WTC11 (cell line): ENCODE data around the gene ZNF747. TPM values are rescaled to one million over a fixed set of nuclear protein-coding genes. Genes with fewer than 3 reads are reported as not detected.

Experiments
- ATAC-seq: fragments of 200-7000 bp; cut with Tn5 transposase; 2 replicates; pipeline ENCODE4 v1.10.0; 2021; ENCODE audit warnings: mild to moderate bottlenecking, moderate library complexity
- CTCF ChIA-PET: fragments of 300-600 bp; sonication (Branson Sonifier 250); formaldehyde crosslinking; loops from one replicate; lab custom pipeline; 2021; ENCODE audit warnings: antibody characterized with exemption; lab: Charles Lee
- POLR2A ChIA-PET: fragments of 350-600 bp; sonication (Branson Sonifier 250); formaldehyde crosslinking; loops from one replicate; lab custom pipeline; 2021; ENCODE audit warnings: antibody characterized with exemption; lab: Charles Lee
- DNase-seq: peaks from one replicate; pipeline ENCODE4 v3.0.0; 2021; ENCODE audit warnings: low spot score
- H3K27ac Mint-ChIP-seq: 2 replicates; pipeline ENCODE4 v1.8.0; 2021; ENCODE audit warnings: mixed read lengths
- H3K27me3 Mint-ChIP-seq: 2 replicates; pipeline ENCODE4 v1.8.0; 2021; ENCODE audit warnings: low read depth, mild to moderate bottlenecking, moderate library complexity, mixed read lengths
- H3K36me3 Mint-ChIP-seq: 2 replicates; pipeline ENCODE4 v1.8.0; 2021; ENCODE audit warnings: mixed read lengths
- H3K4me1 Mint-ChIP-seq: 2 replicates; pipeline ENCODE4 v1.8.0; 2022; ENCODE audit warnings: mixed read lengths
- H3K4me3 Mint-ChIP-seq: 2 replicates; pipeline ENCODE4 v1.8.0; 2021; ENCODE audit warnings: mild to moderate bottlenecking, moderate library complexity, mixed read lengths
- H3K9me3 Mint-ChIP-seq: 2 replicates; pipeline ENCODE4 v1.8.0; 2021; ENCODE audit warnings: mixed read lengths
- CREM ChIP-seq: sonication (generic); formaldehyde crosslinking; IDR thresholded peaks from 2 replicates; pipeline ENCODE4 v1.8.1; 2022; ENCODE audit warnings: mild to moderate bottlenecking, missing genetic modification reagents, moderate library complexity
- GTF2I ChIP-seq: fragments of 250-450 bp; sonication (Bioruptor Pico); conservative IDR thresholded peaks from 2 replicates; pipeline ENCODE4 v1.4.0; 2021; ENCODE audit warnings: mild to moderate bottlenecking
- IRF2 ChIP-seq: sonication (generic); formaldehyde crosslinking; IDR thresholded peaks from 2 replicates; pipeline ENCODE4 v1.8.0; 2022; ENCODE audit warnings: low read depth, missing genetic modification reagents, borderline replicate concordance
- JAZF1 ChIP-seq: fragments of 250-450 bp; sonication (Bioruptor Pico); IDR thresholded peaks from 2 replicates; pipeline ENCODE4 v1.9.0; 2021; ENCODE audit warnings: moderate library complexity, mild to moderate bottlenecking, inconsistent platforms
- JUN ChIP-seq: sonication (generic); formaldehyde crosslinking; IDR thresholded peaks from 2 replicates; pipeline ENCODE4 v1.8.0; 2023; ENCODE audit warnings: mild to moderate bottlenecking, missing genetic modification reagents
- MXD4 ChIP-seq: fragments of 250-450 bp; sonication (Bioruptor Pico); IDR thresholded peaks from 2 replicates; pipeline ENCODE4 v1.8.0; 2021; ENCODE audit warnings: mild to moderate bottlenecking, moderate library complexity, borderline replicate concordance
- NR2C2 ChIP-seq: sonication (generic); formaldehyde crosslinking; IDR thresholded peaks from 2 replicates; pipeline ENCODE4 v1.8.0; 2022; ENCODE audit warnings: mild to moderate bottlenecking, missing genetic modification reagents
- NR3C1 ChIP-seq: sonication (generic); formaldehyde crosslinking; conservative IDR thresholded peaks from 2 replicates; pipeline ENCODE4 v1.8.1; 2023; ENCODE audit warnings: low read depth, mild to moderate bottlenecking, missing genetic modification reagents
- PRRX2 ChIP-seq: fragments of 250-450 bp; sonication (Bioruptor Pico); IDR thresholded peaks from 2 replicates; pipeline ENCODE4 v1.8.0; 2021; ENCODE audit warnings: mild to moderate bottlenecking
- SMAD3 ChIP-seq: sonication (generic); formaldehyde crosslinking; IDR thresholded peaks from 2 replicates; pipeline ENCODE4 v1.8.0; 2022; ENCODE audit warnings: missing genetic modification reagents, mild to moderate bottlenecking, borderline replicate concordance
- SP1 ChIP-seq: sonication (generic); formaldehyde crosslinking; conservative IDR thresholded peaks from 2 replicates; pipeline ENCODE4 v1.8.1; 2022; ENCODE audit warnings: missing genetic modification reagents
- ZBTB21 ChIP-seq: sonication (generic); formaldehyde crosslinking; IDR thresholded peaks from 2 replicates; pipeline ENCODE4 v1.8.1; 2023; ENCODE audit warnings: mild to moderate bottlenecking, missing genetic modification reagents, borderline replicate concordance
- ZNF219 ChIP-seq: sonication (generic); formaldehyde crosslinking; IDR thresholded peaks from 2 replicates; pipeline ENCODE4 v1.8.0; 2023; ENCODE audit warnings: missing genetic modification reagents, mild to moderate bottlenecking, borderline replicate concordance
- total RNA-seq: library from RNA; stranded (reverse); gene quantifications from 3 replicates; pipeline ENCODE4 v1.2.3, GENCODE V29; 2021
- TF ChIP-seq, protein P1 (sequence below): sonication (generic); formaldehyde crosslinking; IDR thresholded peaks from 2 replicates; pipeline ENCODE4 v1.8.0; 2023; ENCODE audit warnings: missing genetic modification reagents, mild to moderate bottlenecking, borderline replicate concordance
- TF ChIP-seq, protein P2 (sequence below): fragments of 250-450 bp; sonication (Bioruptor Pico); conservative IDR thresholded peaks from 2 replicates; pipeline ENCODE4 v1.9.0; 2021; ENCODE audit warnings: mild to moderate bottlenecking
- TF ChIP-seq, protein P3 (sequence below): fragments of 250-450 bp; sonication (Bioruptor Pico); IDR thresholded peaks from 2 replicates; pipeline ENCODE4 v2.1.2; 2022; ENCODE audit warnings: mild to moderate bottlenecking, moderate library complexity
- TF ChIP-seq, protein P4 (sequence below): fragments of 250-450 bp; sonication (Bioruptor Pico); IDR thresholded peaks from 2 replicates; pipeline ENCODE4 v1.9.0; 2021; ENCODE audit warnings: mild to moderate bottlenecking

ZNF747 gene
- total RNA-seq, 1 experiment from 2014 or later = 11.3 TPM

DNA sequence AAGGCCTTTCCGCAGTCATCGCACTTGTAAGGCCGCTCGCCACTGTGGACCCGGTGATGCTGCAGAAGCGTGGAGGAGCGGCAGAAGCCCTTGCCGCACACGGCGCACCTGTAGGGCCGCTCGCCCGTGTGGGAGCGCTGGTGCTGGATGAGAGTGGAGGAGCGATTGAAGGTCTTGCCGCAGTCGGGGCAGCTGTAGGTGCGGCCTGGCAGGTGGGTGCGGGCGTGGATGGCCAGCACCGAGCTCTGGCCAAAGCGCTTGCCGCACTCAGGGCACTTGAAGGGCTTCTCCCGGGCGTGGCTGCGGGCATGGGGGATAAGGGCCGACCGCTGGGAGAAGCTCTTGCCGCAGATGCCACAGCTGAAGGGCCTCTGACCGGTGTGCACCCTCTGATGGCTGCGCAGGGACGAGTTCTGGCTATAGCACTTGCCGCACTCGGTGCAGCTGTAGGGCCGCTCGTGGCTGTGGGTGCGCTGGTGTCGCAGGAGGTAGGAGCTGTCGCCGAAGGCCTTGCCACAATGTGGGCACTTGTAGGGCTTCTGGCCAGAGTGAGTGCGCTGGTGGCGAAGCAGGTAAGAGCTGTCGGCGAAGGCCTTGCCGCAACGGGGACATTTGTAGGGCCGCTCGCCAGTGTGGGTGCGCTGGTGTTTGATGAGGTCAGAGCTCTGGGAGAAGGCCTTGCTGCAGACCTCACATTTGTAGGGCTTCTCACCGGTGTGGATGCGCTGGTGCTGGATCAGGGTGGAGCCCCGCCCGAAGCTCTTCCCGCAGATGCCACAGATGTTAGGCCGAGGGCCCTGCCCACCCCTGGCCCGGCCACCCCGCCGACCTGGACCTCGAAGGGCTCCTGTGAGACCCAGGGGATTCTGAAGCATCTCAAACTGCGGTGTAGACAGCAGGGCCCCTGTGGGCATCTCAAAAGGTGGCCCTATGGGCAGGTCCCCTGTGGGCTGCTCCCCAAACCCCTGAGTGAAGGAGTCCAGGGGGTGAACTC, 9.8 kb downstream of the ZNF747 start (continued):
- TF ChIP-seq, protein P1, sequence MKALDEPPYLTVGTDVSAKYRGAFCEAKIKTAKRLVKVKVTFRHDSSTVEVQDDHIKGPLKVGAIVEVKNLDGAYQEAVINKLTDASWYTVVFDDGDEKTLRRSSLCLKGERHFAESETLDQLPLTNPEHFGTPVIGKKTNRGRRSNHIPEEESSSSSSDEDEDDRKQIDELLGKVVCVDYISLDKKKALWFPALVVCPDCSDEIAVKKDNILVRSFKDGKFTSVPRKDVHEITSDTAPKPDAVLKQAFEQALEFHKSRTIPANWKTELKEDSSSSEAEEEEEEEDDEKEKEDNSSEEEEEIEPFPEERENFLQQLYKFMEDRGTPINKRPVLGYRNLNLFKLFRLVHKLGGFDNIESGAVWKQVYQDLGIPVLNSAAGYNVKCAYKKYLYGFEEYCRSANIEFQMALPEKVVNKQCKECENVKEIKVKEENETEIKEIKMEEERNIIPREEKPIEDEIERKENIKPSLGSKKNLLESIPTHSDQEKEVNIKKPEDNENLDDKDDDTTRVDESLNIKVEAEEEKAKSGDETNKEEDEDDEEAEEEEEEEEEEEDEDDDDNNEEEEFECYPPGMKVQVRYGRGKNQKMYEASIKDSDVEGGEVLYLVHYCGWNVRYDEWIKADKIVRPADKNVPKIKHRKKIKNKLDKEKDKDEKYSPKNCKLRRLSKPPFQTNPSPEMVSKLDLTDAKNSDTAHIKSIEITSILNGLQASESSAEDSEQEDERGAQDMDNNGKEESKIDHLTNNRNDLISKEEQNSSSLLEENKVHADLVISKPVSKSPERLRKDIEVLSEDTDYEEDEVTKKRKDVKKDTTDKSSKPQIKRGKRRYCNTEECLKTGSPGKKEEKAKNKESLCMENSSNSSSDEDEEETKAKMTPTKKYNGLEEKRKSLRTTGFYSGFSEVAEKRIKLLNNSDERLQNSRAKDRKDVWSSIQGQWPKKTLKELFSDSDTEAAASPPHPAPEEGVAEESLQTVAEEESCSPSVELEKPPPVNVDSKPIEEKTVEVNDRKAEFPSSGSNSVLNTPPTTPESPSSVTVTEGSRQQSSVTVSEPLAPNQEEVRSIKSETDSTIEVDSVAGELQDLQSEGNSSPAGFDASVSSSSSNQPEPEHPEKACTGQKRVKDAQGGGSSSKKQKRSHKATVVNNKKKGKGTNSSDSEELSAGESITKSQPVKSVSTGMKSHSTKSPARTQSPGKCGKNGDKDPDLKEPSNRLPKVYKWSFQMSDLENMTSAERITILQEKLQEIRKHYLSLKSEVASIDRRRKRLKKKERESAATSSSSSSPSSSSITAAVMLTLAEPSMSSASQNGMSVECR = 0 out of 2 replicates have a peak, but pooled peaks have one; percentile 51

DNA sequence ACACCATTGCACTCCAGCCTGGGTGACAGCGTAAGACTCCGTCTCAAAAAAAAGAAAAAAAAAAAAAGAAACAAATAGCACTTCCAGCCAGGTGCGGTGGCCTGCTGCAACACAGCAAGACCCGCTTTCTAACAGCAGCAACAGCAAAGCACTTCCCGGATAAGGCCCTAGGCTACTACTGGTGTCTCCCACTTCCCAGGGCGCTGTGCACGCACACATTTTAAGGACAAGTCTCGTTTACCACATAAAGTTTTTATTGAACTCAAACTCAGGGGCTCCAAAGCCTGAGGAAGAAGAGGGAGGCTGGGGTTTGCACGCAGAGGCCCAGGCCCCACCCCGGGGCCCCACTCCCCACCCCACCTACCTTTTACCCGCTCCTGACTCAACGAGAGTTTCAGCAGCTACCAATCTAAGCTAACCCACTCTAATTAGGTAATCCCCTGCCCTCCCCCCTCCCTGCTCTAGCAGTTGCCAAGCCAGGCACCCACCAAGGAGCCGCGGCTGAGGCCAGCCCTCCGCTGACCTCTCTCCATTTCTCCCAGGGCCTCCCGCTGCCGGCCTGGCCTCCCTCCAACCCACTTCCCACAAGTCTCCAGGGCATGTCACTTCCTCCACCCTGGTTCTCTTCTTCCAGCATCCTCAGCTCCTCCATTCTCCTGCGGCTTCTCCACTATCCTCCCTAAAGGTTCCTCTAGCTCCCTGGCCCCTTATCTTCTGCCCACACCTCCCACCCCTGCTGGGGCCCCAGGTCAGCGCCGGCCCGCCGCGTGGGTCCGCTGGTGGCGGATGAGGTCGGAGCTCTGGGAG, 10.7 kb downstream of the ZNF747 start:
- Mint-ChIP-seq H3K36me3 (0 out of 2 replicates have a peak, but pooled peaks cover 4% of the 10 kb centered on the region), H3K27me3 (peaks cover 3% of the 10 kb centered on the region), H3K27ac (no peak overlapping the region), H3K4me3 (no peak overlapping the region), H3K9me3 (no peaks in the 10 kb centered on the region), H3K4me1 (peaks cover 16% of the 10 kb centered on the region)
- DNase-seq (no peak), ATAC-seq (no peak)
- POLR2A ChIA-PET = interaction anchor here (1.0 kb wide), 1 partner anchor 48 kb away, joined by 3 read pairs; the partner anchor contains the start of gene ZNF688
- CTCF ChIA-PET = interaction anchor here (1.0 to 2.2 kb wide), 3 partner anchors 12 to 94 kb away, joined by 3 to 12 read pairs (median 6); partner anchors contain the start of gene DCTPP1
- TF ChIP-seq ZNF219 (CRISPR knock-in tag) (no peak), NR3C1 (CRISPR knock-in tag) (no peak), CREM (no peak), SP1 (CRISPR knock-in tag) (no peak), ZBTB21 (CRISPR knock-in tag) (no peak), GTF2I (CRISPR knock-in tag) (no peak), NR2C2 (CRISPR knock-in tag) (no peak), JUN (CRISPR knock-in tag) (no peak), IRF2 (no peak), MXD4 (CRISPR knock-in tag) (no peak), SMAD3 (CRISPR knock-in tag) (no peak), PRRX2 (CRISPR knock-in tag) (no peak), JAZF1 (CRISPR knock-in tag) (no peak)
- TF ChIP-seq, protein P1 = no peak
- TF ChIP-seq, protein P2, sequence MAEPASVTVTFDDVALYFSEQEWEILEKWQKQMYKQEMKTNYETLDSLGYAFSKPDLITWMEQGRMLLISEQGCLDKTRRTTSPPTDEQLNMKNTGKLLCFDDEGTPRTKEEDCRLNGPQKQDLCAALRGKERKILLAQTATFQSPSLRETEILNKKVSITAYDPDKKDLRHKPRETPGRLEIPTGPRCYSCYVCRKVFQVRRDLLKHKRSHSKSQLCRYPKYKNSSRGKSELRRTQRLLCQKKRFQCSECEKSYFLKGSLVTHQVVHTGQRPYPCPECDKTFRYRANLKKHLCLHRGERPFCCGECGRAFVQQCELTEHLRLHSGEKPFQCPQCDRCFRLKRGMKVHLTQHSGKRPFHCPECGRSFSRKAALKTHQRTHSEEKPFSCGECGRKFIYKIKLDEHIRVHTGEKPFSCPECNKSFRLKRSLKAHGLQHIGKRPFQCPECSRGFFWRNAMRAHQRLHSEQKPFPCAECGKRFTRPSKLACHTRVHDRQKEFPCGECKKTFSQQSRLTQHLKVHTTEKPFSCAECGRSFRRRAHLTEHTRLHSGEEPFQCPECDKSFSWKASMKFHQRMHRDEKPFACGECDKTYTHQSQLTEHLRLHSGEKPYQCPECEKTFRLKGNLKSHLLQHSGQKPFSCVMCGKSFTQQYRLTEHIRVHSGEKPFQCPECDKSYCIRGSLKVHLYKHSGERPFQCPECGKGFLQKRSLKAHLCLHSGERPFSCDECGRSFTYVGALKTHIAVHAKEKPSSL (CRISPR knock-in tag) = no peak
- TF ChIP-seq, protein P3, sequence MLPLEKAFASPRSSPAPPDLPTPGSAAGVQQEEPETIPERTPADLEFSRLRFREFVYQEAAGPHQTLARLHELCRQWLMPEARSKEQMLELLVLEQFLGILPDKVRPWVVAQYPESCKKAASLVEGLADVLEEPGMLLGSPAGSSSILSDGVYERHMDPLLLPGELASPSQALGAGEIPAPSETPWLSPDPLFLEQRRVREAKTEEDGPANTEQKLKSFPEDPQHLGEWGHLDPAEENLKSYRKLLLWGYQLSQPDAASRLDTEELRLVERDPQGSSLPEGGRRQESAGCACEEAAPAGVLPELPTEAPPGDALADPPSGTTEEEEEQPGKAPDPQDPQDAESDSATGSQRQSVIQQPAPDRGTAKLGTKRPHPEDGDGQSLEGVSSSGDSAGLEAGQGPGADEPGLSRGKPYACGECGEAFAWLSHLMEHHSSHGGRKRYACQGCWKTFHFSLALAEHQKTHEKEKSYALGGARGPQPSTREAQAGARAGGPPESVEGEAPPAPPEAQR (CRISPR knock-in tag) = no peak
- TF ChIP-seq, protein P4, sequence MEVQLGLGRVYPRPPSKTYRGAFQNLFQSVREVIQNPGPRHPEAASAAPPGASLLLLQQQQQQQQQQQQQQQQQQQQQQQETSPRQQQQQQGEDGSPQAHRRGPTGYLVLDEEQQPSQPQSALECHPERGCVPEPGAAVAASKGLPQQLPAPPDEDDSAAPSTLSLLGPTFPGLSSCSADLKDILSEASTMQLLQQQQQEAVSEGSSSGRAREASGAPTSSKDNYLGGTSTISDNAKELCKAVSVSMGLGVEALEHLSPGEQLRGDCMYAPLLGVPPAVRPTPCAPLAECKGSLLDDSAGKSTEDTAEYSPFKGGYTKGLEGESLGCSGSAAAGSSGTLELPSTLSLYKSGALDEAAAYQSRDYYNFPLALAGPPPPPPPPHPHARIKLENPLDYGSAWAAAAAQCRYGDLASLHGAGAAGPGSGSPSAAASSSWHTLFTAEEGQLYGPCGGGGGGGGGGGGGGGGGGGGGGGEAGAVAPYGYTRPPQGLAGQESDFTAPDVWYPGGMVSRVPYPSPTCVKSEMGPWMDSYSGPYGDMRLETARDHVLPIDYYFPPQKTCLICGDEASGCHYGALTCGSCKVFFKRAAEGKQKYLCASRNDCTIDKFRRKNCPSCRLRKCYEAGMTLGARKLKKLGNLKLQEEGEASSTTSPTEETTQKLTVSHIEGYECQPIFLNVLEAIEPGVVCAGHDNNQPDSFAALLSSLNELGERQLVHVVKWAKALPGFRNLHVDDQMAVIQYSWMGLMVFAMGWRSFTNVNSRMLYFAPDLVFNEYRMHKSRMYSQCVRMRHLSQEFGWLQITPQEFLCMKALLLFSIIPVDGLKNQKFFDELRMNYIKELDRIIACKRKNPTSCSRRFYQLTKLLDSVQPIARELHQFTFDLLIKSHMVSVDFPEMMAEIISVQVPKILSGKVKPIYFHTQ (CRISPR knock-in tag) = no peak
